Measurements from ENCODE around the gene MYBBP1A. TPM values are rescaled to one million over a fixed set of nuclear protein-coding genes. Genes with fewer than 3 reads are reported as not detected.

The MYBBP1A gene
- total RNA-seq, 1 donor from 2014 or later, result 47.1 TPM

GRCh38 chr17:4538236-4539002 is 16.8 kb downstream of the MYBBP1A start:
- H3K27me3 ChIP-seq, result no peaks in the 10 kb centered on the region
- peaks cover 0 to 45% of the 10 kb centered on the region in 2 donors for H3K36me3 ChIP-seq
- H3K27ac ChIP-seq, result no peak overlapping the region
- TF ChIP-seq CTCF (IDR thresholded peaks at IDR 0.05) (no peak), POLR2AphosphoS5 (IDR thresholded peaks at IDR 0.05; ENCODE audit: insufficient read depth in 1 of 2, low read depth in 1 of 2) (no peak), POLR2A (IDR thresholded peaks at IDR 0.05) (no peak)
- no peak for DNase-seq (ENCODE audit: extremely low spot score in 2 of 2)
- no peaks in the 10 kb centered on the region for H3K9me3 ChIP-seq
- intact Hi-C loops (cut with DNase I), result loop anchor here (10.0 kb wide), 1 partner anchor 104 kb away; the partner anchor contains the start of gene SPNS3
- H3K4me1 ChIP-seq, result peaks cover 46% of the 10 kb centered on the region
- H3K4me3 ChIP-seq, result no peak overlapping the region

- H3K36me3 ChIP-seq, result peaks cover 0 to 38% of the 10 kb centered on the region in 2 donors
- intact Hi-C loops (cut with DNase I), result loop anchor here (10.0 kb wide), 1 partner anchor 103 kb away; the partner anchor contains the start of gene SPNS3
- no peak overlapping the region for H3K4me3 ChIP-seq
- H3K27me3 ChIP-seq, result no peaks in the 10 kb centered on the region
- peak overlapping the region; percentile 36 for H3K27ac ChIP-seq
- no peaks in the 10 kb centered on the region for H3K9me3 ChIP-seq
- no peak for TF ChIP-seq POLR2AphosphoS5 (IDR thresholded peaks at IDR 0.05; ENCODE audit: insufficient read depth in 1 of 2, low read depth in 1 of 2)
- no peak for TF ChIP-seq CTCF (IDR thresholded peaks at IDR 0.05)
- TF ChIP-seq POLR2A (IDR thresholded peaks at IDR 0.05), result no peak
- DNase-seq (ENCODE audit: extremely low spot score in 2 of 2), result no peak
- H3K4me1 ChIP-seq, result peaks cover 49% of the 10 kb centered on the region
Observed at GRCh38 chr17:4537451-4538235, 17.5 kb downstream of the MYBBP1A start.

- peaks cover 0 to 30% of the 10 kb centered on the region in 2 donors for H3K36me3 ChIP-seq
- peak overlapping the region; percentile 11 to 16 for H3K4me3 ChIP-seq
- H3K9me3 ChIP-seq, result no peaks in the 10 kb centered on the region
- H3K27me3 ChIP-seq, result no peaks in the 10 kb centered on the region
- peak overlapping the region; percentile 36 for H3K27ac ChIP-seq
- TF ChIP-seq POLR2A (IDR thresholded peaks at IDR 0.05) (no peak), POLR2AphosphoS5 (IDR thresholded peaks at IDR 0.05; ENCODE audit: insufficient read depth in 1 of 2, low read depth in 1 of 2) (no peak)
- peaks cover 49% of the 10 kb centered on the region for H3K4me1 ChIP-seq
- no peak for DNase-seq (ENCODE audit: extremely low spot score in 2 of 2)
- intact Hi-C loops (cut with DNase I), result loop anchor here (10.0 kb wide), 1 partner anchor 102 kb away; the partner anchor contains the start of gene SPNS3
Observed at GRCh38 chr17:4536742-4537411, 18.3 kb downstream of the MYBBP1A start.

- TF ChIP-seq CTCF (IDR thresholded peaks at IDR 0.05) (no peak), POLR2A (IDR thresholded peaks at IDR 0.05) (no peak), POLR2AphosphoS5 (IDR thresholded peaks at IDR 0.05; ENCODE audit: insufficient read depth in 1 of 2, low read depth in 1 of 2) (no peak)
- intact Hi-C loops (cut with DNase I), result loop anchor here (10.0 kb wide), 1 partner anchor 101 kb away; the partner anchor contains the start of gene SPNS3
- DNase-seq (ENCODE audit: extremely low spot score in 2 of 2), result no peak
- no peaks in the 10 kb centered on the region for H3K9me3 ChIP-seq
- H3K4me3 ChIP-seq, result peak overlapping the region; percentile 11 to 16
- H3K27ac ChIP-seq, result peak overlapping the region; percentile 36
- peaks cover 0 to 24% of the 10 kb centered on the region in 2 donors for H3K36me3 ChIP-seq
- peaks cover 49% of the 10 kb centered on the region for H3K4me1 ChIP-seq
- H3K27me3 ChIP-seq, result no peaks in the 10 kb centered on the region
Observed at GRCh38 chr17:4536259-4536741, 18.9 kb downstream of the MYBBP1A start.
